SK-MEL-5 (cell line): Measurements from ENCODE around the gene TXN. TPM values are rescaled to one million over a fixed set of nuclear protein-coding genes. Genes with fewer than 3 reads are reported as not detected.
"Not testable (repeated sequence)": the region's sequence is repeated elsewhere in the genome, so short reads cannot be mapped to it uniquely, and the experiment has no call there.

ENCODE experiments used
- DNase-seq: peaks from one replicate; pipeline ENCODE4 v3.0.0-alpha.2; 2016; ENCODE audit warnings: low read depth, low spot score
- in situ Hi-C: cut with HindIII; loops from 2 replicates; pipeline ENCODE4 v1.10.0; 2016; ENCODE audit warnings: low sequenced_read_pairs, high pct_unique_total_duplicates, low pct_unique_long_range_greater_than_20kb
- total RNA-seq: library from RNA; depleted of rRNA; stranded (reverse); fragments of >200 nt; shearing (Covaris generic); gene quantifications from 2 replicates; pipeline ENCODE4 v1.2.3, GENCODE V29; 2014

The TXN gene
- total RNA-seq, 1 experiment from 2014 or later: 421 TPM

- no peak for DNase-seq
- in situ Hi-C loops: no loop called here
Observed at GRCh38 chr9:110228321-110228720, 28.0 kb downstream of the TXN start.

DNA sequence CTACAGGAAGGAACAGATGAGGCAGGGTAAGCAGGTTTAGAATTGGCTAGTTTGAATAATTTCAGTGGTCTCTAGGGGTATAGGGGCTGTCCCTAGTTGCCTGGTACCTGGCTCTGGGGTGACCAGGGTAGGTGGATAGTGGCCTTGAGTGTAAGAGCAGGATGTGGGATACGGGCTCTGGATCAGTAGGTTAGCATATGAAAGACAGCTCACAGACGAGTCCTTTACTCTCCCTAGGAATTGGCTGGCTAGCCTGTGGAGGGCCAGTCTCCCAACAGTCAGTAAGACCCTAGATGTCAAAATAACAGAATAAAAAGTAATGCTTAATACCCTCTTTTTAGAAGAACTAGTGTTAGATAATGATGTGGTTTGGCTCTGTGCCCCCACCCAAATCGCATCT lies 31.7 kb downstream of the TXN start:
- in situ Hi-C loops: no loop called here

GRCh38 chr9:110220809-110221208 lies 35.5 kb downstream of the TXN start:
- no peak for DNase-seq
- in situ Hi-C loops: no loop called here

More for the DNA sequence above, 31.7 kb downstream of the TXN start:
- DNase-seq: no peak

DNA sequence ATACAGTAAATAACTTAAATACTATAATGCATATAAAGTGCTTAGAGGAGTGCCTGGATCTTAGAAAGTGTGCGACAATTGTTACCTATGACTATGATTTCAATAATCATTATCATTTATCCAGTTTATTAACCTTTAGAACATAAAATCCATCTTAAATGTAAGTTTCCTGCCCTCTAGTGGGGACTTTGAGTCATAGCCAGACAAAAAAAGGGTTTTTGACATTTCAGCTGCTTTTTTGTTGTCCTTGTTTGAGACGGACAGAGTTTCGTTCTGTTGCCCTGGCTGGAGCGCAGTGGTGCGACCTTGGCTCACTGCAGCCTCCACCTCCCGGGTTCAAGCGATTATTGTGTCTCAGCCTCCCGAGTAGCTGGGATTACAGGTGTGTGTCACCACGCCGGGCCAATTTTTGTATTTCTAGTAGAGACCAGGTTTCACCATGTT lies 38.6 kb downstream of the TXN start:
- peak; percentile 72 for DNase-seq
- in situ Hi-C loops: no loop called here

DNA sequence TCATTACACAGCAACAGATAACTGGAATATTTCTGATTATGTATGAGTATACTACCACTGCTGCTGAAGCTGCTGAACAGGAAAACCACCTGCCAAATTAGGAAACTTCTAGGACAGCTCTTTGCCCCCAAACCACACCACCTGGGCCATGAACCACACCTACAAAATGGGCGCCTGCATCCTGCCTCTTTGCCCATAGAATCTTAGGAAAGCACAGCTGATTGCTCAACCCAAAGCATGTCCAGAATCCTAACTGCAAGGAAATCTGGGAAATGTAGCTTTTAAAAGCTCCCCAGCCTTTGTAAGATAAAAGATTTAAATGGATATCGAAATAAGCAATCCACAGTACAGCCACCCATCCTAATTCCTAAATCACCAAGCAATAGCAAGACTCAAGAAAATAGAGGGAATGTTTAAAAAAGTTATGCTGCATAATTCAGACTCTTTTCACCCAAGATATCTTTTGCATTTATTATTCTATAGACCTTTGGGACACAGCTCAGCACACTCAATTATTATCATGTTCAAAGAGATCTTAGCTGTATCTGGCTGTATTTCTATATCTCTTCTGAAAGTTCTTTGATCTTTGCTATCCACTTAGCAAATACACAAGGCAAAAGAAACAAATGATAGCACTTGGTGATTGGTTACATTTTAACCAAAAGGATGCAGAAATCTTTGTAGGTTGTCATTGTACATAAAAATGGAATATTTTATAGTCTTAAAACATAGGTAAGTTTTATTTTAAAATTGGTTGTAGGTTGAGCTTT lies 41.5 kb downstream of the TXN start:
- DNase-seq: no peak
- in situ Hi-C loops: no loop called here

DNA sequence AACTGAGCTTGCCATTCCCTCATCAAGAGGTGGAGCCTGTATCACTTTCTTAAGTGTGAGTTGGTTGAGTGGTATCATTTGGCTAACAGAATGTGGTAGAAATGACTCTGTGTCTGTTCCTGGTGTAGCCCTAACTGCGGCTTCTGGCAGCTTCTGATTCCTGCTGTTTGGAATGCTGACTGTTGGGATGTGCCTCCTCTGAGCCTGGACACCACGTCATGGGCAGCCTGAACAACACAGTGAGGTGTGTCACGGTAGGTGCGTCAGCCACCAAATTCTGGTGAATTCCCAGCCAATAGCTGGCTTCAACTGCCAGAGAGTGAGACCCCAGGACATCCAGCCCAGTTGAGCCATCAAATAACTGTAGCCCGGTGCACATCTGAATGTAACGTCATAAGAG lies 42.2 kb downstream of the TXN start:
- no peak for DNase-seq
- in situ Hi-C loops: no loop called here

- in situ Hi-C loops: no loop called here
- DNase-seq: no peak
Observed at GRCh38 chr9:110213413-110214044, 42.8 kb downstream of the TXN start.

- no peak for DNase-seq
- in situ Hi-C loops: no loop called here
Observed at GRCh38 chr9:110208031-110208430, 48.3 kb downstream of the TXN start, which contains the start of gene C9orf152. Gene C9orf152 (minus strand): TSS chr9:110208159. CDS start chr9:110207579, 580 bp downstream.

GRCh38 chr9:110207071-110207641 lies 49.2 kb downstream of the TXN start:
- no peak for DNase-seq
- in situ Hi-C loops: no loop called here

DNA sequence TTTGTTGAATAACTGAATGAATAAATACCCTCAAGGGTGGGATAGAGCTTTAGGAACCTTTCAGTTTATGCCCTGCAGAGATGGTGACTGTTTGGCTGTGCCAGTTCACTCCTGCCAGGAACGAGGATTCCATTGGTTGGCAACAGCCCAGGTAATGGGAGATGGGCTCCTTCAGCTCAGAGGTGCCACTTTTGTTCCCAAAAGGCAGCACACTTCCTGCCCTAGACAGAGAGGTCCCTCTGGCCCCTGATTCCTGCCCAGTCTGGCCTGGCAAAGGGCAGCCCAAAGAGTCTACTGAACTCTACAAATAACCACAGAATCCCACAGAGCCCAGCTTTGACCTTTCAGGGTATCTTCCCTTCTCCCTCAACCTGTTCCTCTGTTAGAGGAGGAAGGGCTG lies 49.9 kb downstream of the TXN start:
- in situ Hi-C loops: no loop called here

GRCh38 chr9:110205612-110206011 lies 50.7 kb downstream of the TXN start:
- in situ Hi-C loops, DNase-seq: not testable (repeated sequence)

More for the DNA sequence above, 49.9 kb downstream of the TXN start:
- no peak for DNase-seq

DNA sequence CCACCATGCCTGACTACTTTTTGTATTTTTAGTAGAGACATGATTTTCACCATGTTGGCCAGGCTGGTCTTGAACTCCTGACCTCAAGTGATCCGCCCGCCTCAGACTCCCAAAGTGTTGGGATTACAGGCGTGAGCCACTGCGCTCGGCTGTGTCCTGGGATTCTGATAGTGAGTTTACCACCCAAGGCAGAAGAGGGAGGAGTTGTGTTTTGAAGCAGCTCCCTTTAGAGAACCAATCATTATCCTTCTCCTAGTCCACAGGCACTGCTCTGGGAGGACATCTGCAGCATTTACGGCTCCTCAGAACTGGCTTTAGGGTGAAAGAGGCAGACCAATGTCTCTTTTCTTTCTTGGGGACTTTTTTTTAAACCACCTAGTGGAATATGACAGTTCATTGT lies 54.1 kb downstream of the TXN start:
- in situ Hi-C loops: no loop called here
- DNase-seq: no peak

DNA sequence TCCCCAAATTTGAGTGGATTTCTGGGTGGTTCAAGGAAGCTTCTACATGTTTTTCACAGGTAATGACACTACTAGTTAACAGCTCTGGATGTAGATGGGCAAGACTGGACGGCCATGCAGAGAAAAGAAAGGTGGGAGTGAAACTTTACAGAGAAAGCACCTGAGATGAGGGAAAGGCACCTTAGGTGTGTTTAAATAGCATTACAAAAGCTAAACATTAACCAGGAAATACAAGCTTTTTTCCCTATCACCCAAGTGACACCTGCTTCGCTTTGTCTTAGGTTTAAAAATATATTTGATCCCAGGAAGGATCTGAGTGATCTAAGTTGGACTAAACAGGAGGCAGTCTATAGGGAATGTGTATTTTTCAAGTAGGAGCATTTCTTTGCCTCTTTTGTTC lies 56.7 kb downstream of the TXN start:
- DNase-seq: no peak
- in situ Hi-C loops: no loop called here

DNA sequence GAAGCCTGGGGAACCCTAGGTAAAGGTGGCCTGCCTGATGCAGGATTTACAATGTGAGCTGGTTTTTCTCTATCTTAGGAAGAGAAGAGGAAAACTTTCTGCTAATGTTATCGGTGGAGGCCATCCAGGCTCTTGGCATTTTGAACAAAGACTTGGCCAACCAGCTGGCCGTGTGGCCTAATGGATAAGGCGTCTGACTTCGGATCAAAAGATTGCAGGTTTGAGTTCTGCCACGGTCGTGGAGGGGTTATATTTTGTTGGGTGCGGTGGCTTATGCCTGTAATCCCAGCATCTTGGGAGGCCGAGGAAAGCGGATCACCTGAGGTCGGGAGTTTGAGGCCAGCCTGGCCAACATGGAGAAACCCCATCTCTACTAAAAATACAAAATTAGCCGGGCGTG lies 58.0 kb downstream of the TXN start:
- DNase-seq: no peak
- in situ Hi-C loops: no loop called here

GRCh38 chr9:110197330-110198187 lies 58.7 kb downstream of the TXN start:
- in situ Hi-C loops: no loop called here
- DNase-seq: no peak

GRCh38 chr9:110196084-110196499 lies 60.2 kb downstream of the TXN start:
- in situ Hi-C loops, DNase-seq: not testable (repeated sequence)
